DMS153 treated with DMSO at 0.1 percent for 48 hours (cell line): ENCODE results near the gene CCER1.
A peak's percentile ranks its signal among the peaks of the same experiment; 100 is the strongest.
"Not testable (repeated sequence)": the region's sequence is repeated elsewhere in the genome, so short reads cannot be mapped to it uniquely, and the experiment has no call there.

Experiments used
- DNase-seq: peaks from one replicate; lab custom pipeline; 2025; ENCODE audit not compliant: unreplicated experiment; lab: John Stamatoyannopoulos, UW

The CCER1 gene

GRCh38 chr12:90954921-90955320 is at the start of gene CCER1:
TSS of gene CCER1 (minus strand) at chr12:90955176. CDS start at chr12:90954742, 434 bp downstream.
- DNase-seq, result no peak

GRCh38 chr12:91003737-91004136 is 48.8 kb upstream of the CCER1 start:
- DNase-seq, result no peak

GRCh38 chr12:91001306-91001705 is 46.3 kb upstream of the CCER1 start:
- DNase-seq, result no peak

GRCh38 chr12:90999966-91000365 is 45.0 kb upstream of the CCER1 start:
- no peak for DNase-seq

GRCh38 chr12:90999527-90999926 is 44.6 kb upstream of the CCER1 start:
- DNase-seq, result no peak

GRCh38 chr12:90995010-90995409 is 40.0 kb upstream of the CCER1 start:
- no peak for DNase-seq

- DNase-seq, result no peak
Measured at GRCh38 chr12:90991952-90992465, 37.0 kb upstream of the CCER1 start.

GRCh38 chr12:90990611-90991010 is 35.6 kb upstream of the CCER1 start:
- no peak for DNase-seq

- DNase-seq, result no peak
Measured at GRCh38 chr12:90989686-90990111, 34.7 kb upstream of the CCER1 start.

GRCh38 chr12:90987520-90987919 is 32.5 kb upstream of the CCER1 start:
- no peak for DNase-seq

GRCh38 chr12:90987101-90987500 is 32.1 kb upstream of the CCER1 start:
- no peak for DNase-seq

- DNase-seq, result not testable (repeated sequence)
Measured at GRCh38 chr12:90985331-90985730, 30.4 kb upstream of the CCER1 start.

- DNase-seq, result no peak
Measured at GRCh38 chr12:90984114-90984513, 29.1 kb upstream of the CCER1 start.

GRCh38 chr12:90982170-90982569 is 27.2 kb upstream of the CCER1 start:
- DNase-seq, result no peak

- DNase-seq, result no peak
Measured at GRCh38 chr12:90979951-90980350, 25.0 kb upstream of the CCER1 start.

- no peak for DNase-seq
Measured at GRCh38 chr12:90979019-90979418, 24.0 kb upstream of the CCER1 start.

- peak; percentile 13 for DNase-seq
Measured at GRCh38 chr12:90978117-90978770, 23.3 kb upstream of the CCER1 start.

GRCh38 chr12:90977224-90977623 is 22.2 kb upstream of the CCER1 start:
- no peak for DNase-seq

GRCh38 chr12:90974286-90974685 is 19.3 kb upstream of the CCER1 start:
- no peak for DNase-seq

GRCh38 chr12:90972226-90972625 is 17.2 kb upstream of the CCER1 start:
- no peak for DNase-seq

GRCh38 chr12:90970911-90971310 is 15.9 kb upstream of the CCER1 start:
- DNase-seq, result no peak

GRCh38 chr12:90970471-90970870 is 15.5 kb upstream of the CCER1 start:
- DNase-seq, result no peak

- no peak for DNase-seq
Measured at GRCh38 chr12:90969851-90970250, 14.9 kb upstream of the CCER1 start.
